ENCODE results near the gene SLC22A23.
A peak's percentile ranks its signal among the peaks of the same experiment; 100 is the strongest.
"Not testable (repeated sequence)": the region's sequence is repeated elsewhere in the genome, so short reads cannot be mapped to it uniquely, and the experiment has no call there.

SLC22A23 gene

DNA sequence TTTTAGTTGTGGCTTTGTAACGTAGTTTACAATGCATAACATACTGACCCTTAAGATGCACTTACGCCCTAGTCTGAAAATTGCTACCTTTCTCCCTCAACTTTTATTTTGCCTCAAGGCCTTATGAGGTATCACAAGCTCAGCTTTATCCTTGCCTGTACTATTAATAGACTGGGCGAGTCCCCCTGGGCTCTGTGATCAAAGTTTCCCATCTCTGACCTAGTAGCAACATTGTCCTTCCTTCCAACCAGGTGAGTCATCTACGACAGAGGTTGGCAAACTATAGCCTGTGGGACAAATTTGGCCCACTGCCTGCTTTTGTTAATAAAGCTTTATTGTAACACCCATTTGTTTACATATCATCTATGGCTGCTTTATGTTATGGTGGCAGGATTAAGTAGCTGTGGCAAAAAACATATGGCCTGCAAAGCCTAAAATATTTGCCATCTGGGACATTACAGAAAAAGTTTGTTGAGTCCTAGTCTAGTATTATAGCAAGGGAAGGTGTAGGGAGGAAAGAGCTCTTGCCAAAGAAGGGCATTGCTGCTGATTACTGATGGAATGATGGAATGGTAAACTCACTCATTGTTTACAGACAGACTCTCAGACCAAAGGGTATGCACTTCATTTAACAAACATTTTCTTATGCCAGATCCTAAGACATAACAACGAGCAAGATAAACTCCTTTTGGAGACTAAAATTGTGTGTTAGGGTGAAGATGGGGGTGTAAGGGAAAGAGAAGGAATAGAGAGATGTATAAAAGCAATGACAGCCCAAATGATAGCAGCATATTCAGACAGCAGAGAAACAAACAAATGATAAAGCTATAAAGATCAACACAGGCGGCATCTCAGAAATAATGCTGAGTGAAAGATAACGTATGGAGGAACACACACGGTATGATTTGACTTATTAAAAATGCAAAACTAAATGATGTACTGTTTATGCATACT lies 74.2 kb downstream of the SLC22A23 start:
- no peak for DNase-seq

- DNase-seq: peak; percentile 31
Measured at GRCh38 chr6:3381233-3381921, 75.5 kb downstream of the SLC22A23 start.

DNA sequence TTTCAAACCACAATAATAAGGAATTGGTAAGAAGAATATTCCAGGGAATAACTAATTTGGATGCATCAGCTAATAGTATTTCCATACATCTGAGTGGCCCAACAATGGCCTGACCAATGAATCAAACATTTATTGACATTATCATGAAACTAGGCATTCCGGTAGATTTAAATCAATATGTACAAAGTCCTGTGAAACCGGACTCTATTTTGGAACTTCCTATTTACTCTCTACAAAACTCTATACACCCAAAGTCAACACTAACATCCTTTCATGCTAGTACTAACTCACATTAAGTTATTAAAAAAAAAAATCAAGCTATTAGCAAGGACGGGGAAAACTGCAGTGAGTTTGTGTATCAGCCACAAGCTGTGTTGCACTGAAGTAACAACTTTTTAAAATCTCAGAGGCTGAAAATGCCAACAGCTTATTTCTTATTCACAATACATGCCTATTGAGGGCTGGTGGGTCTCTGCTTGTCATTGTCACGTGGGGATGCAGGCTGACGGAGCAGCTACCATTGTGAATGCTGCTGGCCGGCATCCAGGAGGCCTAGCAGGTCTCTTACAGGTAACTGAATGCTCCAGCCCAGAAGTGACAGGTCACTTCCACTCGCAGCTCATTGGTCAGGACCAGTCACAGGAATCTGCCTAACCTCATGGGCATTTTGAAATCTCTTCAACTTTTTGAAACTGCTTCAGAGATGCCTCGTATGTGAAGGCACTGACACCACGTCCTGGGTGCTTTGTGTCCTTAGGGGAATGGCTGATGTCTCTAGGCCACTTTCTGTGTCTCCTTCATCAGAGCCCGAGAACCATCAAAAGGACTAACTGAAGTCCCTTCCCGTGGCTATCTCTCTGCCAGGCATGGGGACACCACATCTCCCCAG lies 76.3 kb downstream of the SLC22A23 start:
- DNase-seq: no peak

DNA sequence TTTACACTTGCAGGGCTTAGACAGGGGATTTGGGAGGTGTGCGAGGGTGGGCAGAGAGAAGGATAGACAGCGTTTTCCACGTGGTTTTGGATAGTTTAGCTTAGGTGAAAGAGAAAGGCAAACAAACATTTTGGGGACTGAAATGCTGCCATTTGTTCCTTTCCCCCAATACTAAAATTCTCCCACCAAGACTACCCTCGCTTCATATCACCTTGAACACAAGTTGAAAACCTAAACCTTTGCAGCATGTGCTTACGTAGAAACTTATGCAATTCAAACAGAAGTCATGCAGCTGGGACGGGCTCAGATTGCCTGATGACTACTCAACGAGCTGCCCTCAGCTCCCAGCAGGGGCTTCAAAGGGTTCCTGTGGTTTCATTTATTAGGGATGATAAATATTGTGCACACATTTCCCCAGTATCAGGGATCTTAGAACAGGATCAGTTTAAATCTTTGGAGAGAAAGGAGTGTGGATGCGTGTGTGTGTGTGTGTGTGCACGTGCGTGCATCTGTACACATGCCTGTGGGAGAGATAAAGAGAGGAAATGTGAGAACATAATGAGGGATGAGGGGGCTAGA lies 77.3 kb downstream of the SLC22A23 start:
- DNase-seq: no peak

- DNase-seq: not testable (repeated sequence)
Measured at GRCh38 chr6:3378808-3379207, 78.0 kb downstream of the SLC22A23 start.

GRCh38 chr6:3378398-3378782 lies 78.5 kb downstream of the SLC22A23 start:
- peak; percentile 80 for DNase-seq

DNA sequence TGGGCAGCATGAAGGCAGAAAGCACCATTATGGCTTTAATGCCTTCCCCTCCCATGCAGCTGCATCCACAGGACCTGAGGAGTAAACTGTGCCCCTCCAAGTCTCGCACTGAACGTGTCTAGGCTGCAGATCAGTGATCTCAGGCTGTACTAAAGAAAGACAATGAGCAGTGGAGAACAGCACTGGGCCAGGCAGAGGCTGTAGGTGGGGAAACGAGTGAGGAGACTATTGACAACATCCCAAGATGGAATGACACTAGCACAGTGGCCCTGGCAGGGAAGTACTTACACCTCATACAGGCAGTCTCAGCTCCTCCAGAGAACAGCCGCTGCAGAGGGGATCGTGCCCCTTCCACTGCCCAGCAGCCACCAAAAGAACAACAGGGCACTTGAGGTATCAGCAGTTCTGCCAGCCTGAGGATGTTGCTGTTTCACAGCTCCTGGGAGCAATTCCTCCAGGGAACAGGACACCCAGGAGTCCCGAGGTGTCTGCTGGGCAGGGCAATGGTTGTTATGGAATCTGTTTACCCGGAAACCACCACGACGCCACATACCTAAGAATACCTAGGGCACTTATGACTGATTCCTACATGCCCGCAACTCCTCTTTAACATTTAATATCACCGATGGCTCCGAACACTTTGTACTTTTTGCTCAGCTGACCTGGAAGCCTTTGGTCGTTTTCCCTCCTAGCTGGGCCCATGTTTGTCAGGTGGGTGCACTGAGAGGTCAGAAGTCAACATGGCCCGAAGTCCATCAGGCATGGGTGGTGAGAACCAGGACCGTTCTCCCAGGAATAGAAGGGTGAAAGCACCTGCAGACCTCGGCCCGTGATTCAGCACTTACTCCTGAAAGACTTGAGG lies 79.1 kb downstream of the SLC22A23 start:
- DNase-seq: no peak

GRCh38 chr6:3376893-3377535 lies 79.8 kb downstream of the SLC22A23 start:
- DNase-seq: no peak

- DNase-seq: no peak
Measured at GRCh38 chr6:3376064-3376463, 80.8 kb downstream of the SLC22A23 start.

- no peak for DNase-seq
Measured at GRCh38 chr6:3373597-3374203, 83.2 kb downstream of the SLC22A23 start.

- DNase-seq: no peak
Measured at GRCh38 chr6:3372912-3373554, 83.8 kb downstream of the SLC22A23 start.

- no peak for DNase-seq
Measured at GRCh38 chr6:3372184-3372846, 84.5 kb downstream of the SLC22A23 start.

- no peak for DNase-seq
Measured at GRCh38 chr6:3371222-3371949, 85.5 kb downstream of the SLC22A23 start.

DNA sequence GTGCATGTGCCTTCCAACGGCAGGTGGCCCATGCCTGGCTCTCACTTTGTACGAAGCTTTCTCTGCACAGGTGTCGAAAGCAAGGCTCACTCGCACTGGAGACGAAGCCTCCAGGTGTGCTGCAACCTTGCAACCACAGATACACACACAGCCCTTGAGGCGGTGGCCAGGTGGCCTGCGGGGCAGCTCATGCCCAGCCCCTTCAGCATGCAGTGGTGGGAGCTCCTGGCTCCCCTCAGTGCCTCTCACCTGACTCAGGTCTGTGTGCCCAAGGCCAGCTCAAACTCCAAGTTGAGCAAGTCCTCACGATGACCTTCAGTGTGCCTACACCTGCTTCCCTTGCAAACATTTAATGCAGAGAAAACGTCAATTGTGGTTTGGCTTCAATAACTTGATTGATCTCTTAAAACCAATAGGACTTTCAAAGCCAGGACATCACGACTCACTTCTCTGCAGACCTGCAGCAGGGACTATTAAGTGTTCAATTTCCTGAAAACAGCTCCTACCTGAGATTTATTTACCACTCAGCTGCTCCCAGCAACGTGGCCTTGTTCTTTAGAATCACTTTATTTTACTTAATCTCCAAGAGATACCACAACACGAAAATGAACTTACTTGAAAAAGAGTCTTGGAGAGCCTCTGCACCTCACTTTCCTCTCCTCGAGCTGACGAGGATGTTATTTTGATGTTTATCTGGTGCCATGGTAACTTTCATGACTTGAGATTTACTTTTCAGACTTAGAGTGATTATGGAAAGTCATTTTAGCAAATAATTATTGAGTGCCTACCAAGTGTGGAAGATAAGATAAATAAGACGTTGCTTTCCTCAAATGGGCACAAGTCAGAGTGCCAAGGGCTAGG lies 86.3 kb downstream of the SLC22A23 start:
- DNase-seq: no peak

- DNase-seq: no peak
Measured at GRCh38 chr6:3369985-3370360, 86.9 kb downstream of the SLC22A23 start.

DNA sequence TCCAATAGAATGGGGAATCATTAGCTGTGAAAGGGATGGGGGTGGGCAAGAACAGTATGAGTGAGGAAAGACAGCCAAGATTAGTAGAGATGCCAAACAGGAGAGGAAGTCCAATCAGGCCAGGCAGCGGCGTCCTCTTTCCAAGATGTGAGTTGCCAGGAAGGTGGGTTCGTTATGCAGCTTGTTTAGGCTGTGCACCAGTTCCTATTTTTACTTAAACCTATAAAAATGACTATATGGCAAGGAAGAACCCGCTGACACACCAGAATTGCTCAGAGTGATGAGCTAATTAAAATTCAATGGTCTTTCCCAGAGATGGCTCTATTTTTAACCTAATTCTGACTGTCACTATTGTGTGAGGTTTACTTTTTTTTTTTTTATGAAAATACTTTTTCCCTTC lies 88.2 kb downstream of the SLC22A23 start:
- DNase-seq: no peak

- peak; percentile 11 for DNase-seq
Measured at GRCh38 chr6:3367630-3368029, 89.2 kb downstream of the SLC22A23 start.

Measured in OCI-M1 (cell line).